GM19452 (cell line): ENCODE measurements around the gene RNASEH2A.
A peak's percentile ranks its signal among the peaks of the same experiment; 100 is the strongest.

Source experiments
- ATAC-seq: cut with Tn5 transposase; IDR thresholded peaks from one replicate; pipeline ENCODE4 v1.9.1; 2021; ENCODE audit not compliant: unreplicated experiment

RNASEH2A gene

DNA sequence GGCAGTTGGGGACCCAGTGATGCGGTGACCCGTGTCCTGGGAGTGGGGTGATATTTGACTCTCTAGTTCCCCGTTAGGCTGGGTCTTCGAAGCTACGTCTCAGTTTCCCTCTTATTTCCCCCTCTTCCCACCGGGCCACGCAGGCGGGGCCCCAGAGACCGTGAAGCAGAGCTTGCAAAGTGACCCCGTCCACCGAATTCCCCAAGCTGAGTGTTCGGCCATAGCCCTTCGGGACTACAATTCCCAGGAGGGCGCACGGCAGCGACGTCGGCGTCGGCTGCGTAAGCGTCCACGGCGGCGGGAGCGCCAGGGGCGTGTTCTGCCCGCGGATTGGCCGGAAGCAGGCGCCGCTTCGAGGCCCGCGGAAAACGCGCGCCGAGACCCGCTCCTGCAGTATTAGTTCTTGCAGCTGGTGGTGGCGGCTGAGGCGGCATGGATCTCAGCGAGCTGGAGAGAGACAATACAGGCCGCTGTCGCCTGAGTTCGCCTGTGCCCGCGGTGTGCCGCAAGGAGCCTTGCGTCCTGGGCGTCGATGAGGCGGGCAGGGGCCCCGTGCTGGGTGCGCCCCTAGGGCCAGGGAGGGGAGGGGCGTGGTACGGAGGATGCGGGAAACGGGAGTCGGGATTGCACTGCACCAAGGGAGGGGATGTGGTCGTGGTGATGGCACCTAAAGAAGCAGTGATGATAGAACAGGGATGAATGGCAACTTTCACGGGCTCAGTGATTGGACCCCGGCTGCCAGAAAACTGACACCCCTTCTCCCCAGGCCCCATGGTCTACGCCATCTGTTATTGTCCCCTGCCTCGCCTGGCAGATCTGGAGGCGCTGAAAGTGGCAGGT is at the start of gene RNASEH2A:
Gene RNASEH2A (plus strand): TSS at position 343 of the 840 bp plus-strand sequence. CDS start 90 bp downstream, at position 433.
- ATAC-seq, result peak; percentile 83

DNA sequence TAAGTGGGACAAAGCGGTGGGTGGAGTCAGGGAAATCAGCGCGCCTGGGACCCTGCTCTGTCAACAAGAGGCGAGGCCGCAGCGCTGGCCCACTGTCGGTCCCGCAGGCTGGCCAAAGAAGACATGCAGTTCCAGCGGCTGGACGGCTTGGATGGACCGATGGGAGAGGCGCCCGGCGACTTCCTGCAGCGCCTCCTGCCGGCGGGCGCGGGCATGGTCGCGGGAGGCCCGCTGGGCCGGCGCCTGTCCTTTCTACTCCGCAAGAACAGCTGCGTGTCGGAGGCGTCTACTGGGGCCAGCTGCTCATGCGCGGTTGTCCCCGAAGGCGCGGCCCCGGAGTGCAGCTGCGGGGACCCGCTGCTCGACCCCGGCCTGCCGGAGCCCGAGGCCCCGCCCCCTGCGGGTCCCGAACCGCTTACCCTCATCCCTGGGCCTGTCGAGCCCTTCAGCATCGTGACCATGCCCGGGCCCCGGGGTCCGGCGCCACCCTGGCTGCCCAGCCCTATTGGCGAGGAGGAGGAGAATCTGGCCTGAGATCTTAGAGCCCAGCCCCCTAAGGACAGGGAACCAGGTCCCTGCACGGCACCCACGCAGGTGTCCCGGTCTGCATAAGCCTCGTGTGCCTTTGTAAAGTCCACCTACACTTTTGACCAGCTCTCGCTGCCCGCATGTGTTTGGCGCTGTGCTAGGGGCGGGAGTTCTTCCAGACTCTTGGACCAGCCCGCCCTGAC is 48.7 kb upstream of the RNASEH2A start:
- no peak for ATAC-seq

DNA sequence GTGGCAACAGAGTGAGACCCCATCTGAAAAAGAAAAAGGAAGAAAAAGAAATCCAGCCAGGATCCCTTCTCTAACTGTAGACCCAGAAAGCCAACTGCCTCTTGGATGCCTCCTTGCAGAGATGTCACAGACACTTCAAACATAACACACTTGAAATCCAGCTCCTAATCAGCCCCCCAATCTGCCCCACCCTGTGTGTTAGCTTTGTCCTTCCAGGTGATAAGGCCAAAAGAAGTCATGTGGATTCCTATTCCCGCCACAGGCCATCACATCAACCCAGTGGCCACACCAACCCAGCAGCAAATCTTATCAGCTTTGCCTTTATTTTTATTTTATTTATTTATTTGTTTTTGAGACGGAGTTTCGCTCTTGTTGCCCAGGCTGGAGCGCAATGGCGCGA is 46.7 kb upstream of the RNASEH2A start:
- no peak for ATAC-seq

DNA sequence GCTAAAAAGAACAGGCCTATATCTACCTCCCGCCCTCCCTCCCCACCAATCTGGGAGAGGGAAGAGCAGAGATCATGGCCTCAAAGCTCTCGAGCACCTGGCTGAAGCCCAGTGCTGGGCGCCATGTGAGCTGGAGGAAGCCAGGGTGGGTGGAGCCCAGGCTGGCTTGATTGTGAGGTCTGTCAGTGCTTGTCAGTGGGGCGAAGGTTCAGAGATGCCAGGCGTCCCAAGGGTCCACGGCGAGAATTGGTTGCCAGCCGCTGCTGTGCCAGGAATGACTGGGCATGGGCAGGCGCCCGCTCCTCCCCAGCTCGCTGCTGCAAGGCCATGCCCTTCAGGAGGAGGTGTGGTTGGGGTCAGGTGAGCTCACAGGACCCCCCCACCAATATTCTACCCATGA is 43.3 kb upstream of the RNASEH2A start:
- no peak for ATAC-seq

DNA sequence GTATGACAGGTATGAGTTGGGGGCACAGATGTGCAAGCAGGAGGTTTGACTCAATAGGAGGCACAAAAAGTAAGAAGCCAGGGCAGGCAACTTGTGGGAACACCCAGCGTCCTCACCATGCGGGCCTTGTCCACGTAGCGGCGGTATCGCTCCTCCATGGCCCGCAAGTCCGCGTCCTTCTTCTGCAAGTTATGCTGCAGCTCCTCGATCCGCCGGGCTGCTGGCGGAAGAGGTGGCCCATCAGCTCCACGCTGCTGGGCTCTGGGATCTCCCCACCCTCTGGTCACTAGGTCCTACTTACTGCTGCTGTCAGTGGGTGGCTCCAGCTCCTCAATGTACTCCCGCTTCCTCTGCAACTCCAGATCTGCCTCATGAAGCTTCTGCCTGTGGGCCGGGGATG is 41.7 kb upstream of the RNASEH2A start:
- ATAC-seq, result no peak

DNA sequence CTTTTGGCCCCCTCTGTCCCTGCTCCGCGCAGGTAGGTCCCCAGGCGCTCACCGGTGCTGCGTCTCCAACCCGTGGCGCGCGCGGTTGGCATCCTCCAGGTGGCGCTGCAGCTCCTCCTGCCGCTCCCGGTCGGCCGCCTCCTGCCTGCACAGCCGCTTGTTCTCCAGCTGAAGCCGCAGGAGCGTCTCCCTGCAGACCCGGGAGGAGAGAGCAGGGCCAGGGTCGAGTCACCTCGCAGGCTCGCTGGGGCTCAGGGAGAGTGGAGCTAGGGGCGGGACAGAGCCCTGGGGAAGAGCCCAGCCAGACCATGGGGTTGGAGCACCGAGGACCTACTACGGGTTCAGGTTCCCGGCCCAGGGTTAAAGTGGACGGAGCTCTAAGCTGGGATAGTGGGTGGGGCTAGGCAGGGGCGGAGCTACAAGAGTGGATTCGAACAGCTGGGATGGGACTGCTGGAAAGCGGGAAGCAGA is 40.3 kb upstream of the RNASEH2A start:
- ATAC-seq, result no peak

DNA sequence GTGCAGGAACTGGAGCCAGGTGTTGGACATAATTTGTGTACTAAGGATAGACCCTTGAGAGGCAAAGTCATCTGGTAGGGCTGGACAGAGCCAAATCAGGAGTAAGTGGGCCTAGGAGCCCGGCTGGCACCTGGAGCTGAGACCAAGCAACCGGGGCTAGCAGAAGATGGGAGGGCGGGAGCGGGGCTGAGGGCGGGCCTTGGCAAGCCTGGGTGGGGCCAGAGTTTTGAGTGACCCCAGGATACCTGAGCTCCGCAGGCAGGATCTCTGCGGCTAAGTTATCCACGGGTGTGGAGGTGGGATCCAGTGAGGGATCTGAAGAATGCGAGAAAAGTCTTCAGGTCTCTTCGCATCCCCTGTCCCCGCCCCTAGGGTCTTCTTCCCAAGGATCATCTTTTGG is 39.2 kb upstream of the RNASEH2A start:
- no peak for ATAC-seq

DNA sequence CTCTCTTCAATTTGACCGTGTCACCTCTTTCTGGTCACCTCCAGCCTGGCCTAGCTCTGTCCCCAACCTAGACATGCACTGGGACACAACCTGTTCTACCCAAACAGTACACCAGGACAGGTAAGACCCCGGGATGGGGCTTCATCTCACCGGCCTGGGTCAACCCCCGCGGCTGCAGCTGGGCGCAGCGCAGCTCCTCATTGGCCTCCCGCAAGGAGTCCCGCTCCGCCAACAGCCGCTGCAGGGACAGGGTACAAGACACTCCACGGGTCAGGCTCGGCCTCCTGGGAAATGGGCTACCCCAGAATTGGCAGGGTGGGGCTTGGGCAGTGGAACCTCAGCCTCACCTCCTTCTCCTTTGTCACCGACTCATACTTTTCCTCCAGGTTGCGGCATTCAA is 38.7 kb upstream of the RNASEH2A start:
- no peak for ATAC-seq

DNA sequence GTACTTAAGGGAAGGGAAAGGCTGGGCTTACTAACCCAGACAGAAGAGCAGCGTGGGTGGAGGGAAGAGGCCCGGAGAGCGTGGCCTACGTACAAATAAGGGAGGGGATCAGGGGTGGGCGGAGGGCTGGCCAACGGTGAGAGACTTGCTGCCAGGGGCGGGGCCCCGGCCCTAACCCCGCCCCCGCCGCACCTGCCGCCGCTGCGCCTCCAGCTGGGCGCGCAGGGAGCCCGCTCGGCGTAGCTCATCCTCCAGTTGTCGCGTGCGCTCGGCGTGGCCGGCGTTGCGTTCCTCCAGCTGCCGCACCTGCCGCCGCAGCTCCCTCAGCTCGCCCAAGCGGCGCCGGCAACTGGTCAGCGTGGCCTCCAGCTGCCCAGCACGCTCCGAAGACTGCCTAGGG is 36.7 kb upstream of the RNASEH2A start:
- ATAC-seq, result no peak

DNA sequence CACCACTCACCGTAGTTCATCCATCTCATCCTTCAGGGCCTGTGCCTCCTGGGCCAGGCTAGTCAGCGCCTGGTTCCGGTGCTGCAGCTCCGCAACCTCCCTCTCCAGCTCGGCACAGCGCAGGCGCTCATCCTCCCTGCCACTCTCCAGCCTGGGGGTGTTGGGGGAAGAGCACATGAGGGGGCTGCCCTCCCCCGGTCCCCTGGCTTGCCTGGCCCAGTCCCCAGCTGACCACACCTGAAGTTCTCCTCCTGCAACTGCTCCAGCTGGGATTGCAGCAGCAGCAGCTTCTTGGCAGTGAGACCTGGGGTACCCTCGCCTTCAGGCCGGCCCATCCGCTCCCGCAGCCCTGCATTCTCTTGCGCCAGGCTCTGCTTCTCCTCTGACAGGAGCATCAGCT is 35.5 kb upstream of the RNASEH2A start:
- no peak for ATAC-seq

DNA sequence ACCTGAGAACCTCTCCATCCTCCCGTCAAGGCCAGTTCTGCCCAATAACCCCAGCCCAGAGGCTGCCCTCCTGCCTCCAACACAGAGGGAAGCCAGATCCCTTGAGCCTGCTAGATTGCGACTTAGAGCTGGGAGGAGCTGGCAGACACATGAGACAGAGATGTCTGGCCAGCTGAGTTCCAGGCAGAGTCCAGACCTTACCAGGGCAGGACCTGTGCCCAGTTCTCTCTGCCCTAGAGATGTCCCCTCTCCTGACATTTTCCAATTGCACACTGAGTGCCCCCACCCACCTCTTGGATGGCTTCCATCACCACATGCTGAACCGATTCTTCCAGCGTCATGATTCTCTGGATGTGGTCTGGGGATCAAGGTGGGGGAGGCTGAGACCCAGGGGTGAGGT is 34.1 kb upstream of the RNASEH2A start:
- ATAC-seq, result no peak

DNA sequence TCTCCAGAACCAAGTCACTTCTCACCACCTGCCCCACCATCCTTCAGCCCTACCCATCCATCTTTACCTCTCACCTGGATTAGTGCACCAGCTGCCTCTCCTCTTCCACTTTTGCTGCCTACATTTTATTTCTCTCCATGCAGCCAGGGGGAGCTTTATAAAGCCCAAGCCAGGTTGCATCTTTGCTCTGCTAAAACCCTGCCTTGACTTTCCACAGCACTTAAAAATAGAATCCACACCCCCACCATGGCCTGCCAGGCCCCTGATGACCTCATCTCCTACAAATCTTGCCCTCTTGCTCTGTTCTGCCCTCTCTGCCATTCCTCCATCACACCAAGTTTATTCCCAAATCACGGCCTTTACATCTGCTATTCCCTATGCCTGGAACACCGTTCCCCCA is 32.8 kb upstream of the RNASEH2A start:
- ATAC-seq, result no peak

DNA sequence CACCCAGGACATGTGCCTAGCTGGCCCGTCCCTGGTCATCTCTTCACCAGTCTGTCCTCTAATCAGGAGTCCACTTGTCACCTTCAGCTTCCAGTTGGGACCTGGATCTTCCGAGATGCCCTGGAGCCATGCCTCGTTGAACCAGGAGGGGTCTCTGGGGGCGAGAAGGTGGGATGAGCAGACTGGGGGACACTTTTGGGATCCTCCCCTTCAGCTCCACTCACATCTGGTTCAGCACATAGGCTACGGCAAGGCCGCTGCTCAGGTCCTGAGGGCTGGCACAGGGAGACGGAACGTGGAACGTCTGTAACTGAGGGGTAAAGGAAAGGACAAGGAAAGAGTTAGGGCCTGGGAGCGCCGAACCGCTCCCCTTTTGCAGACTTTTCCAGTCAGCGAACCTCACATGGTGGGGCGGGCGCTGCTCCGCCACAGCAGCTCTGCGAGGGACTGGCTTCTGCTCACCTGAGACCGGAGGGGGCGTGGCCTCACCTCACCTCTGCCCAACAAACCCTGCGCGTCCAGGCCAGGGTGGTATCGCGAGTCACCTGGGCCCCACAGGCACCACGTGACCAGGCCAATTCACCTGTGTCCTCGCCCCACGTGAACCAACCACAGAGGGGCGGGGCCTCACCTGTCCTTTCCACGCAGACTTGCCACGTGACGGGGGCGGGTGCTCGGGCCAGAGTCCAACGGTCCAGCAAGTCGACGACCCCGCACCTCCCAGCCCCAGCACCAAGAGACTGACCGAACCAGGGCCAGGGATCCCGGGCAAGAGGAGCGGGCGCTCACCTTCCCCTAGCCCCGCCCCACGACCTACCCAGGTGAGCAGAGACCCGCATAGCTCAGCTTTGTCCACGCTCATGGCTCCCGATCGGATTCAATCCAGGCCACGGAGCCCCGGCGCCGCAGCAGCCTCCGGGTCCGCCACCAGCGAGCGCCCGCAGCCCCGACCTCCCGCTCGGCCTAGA is 31.5 kb upstream of the RNASEH2A start, which contains the start of gene HOOK2:
Gene HOOK2 (minus strand): TSS at position 965 of the 968 bp plus-strand sequence. CDS start 103 bp downstream, at position 862.
- no peak for ATAC-seq

DNA sequence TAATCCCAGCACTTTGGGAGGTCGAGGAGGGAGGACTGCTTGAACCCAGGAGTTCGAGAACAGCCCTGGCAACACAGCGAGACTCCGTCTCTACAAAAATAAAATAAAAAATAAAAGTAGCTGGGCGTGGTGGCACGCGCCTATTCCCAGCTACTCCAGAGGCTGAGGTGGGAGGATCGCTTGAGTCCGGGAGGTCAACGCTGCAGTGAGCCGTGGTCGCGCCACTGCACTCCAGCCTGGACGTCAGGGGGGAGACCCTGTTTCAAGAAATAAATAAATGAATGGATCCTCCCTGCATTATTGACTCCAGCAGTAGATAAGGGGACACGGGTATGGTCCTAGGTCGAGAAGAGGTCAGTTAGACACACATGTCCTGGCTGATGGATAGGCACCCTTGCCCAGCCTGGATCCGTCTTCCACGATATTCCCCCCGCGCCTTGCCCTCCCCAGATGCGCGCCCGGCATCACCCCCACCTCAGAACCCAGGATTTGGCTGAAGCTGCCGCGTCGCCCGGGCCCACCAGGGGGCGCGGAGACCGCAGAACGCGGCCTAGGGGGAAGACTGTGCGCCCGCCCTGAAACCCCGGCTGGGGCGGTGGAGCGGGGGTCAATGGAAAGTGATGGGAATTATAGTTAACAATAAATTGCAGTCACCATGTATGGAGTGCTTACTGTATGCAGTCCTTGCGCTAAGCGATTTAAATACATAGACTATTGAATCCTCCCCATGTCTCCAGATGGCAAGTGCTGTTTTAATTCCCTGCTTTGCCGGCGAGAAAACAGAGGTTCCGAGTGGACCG is 29.0 kb upstream of the RNASEH2A start:
- no peak for ATAC-seq

DNA sequence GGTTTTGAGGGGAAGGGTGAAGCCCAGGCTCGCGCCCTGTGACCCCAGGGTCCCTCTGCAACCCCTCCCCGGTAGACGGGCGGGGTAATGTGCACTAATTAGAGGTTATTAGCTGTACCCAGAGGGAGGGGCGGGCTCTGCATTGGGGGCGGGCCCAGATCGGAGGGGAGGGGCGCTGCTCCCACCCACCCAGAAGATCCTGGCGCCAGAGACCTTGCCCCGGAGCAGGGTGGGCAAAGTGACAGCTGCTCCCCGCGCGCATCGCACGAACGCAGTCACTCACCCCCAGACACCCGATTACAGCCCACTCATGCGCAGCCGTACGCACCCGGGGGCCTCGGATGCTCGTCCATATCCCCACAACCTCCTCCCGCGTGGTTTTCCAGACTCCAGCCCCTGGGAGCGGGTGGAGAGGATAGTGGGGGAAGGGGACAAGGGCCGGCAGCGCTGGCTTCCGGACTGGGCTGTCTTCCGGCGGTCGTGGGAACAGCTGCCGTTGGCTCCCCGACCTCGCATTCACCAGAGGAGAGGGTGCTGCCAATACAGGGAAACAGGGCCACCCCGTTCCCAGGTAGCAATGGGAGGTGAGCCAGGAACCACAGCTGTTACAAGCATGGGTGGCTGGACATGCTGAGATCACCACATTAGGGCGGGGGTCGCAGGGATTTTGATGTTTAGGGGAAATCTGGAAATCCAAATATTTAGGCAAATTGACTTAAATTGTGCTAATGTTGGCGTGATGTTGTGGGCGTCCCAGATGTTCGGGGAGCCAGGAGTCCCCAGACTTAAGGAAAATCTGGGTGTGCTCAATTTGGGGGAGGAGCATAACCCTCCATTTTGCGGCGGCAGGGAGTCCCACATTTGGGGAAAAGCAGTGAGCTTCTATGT is 28.1 kb upstream of the RNASEH2A start:
- no peak for ATAC-seq

DNA sequence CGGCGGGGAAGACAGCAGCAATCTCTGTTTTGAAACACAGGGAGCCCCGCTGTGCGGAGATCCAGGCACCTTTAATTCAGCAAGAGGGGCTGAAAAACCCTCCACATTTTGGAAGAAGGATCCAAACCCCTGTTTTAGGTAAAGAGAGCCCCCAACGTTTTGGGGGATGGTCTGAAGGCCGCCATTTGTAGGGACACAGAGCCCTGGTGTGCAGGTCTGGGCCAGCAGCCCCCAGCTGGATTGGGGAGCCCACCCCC is 27.6 kb upstream of the RNASEH2A start:
- ATAC-seq, result no peak

DNA sequence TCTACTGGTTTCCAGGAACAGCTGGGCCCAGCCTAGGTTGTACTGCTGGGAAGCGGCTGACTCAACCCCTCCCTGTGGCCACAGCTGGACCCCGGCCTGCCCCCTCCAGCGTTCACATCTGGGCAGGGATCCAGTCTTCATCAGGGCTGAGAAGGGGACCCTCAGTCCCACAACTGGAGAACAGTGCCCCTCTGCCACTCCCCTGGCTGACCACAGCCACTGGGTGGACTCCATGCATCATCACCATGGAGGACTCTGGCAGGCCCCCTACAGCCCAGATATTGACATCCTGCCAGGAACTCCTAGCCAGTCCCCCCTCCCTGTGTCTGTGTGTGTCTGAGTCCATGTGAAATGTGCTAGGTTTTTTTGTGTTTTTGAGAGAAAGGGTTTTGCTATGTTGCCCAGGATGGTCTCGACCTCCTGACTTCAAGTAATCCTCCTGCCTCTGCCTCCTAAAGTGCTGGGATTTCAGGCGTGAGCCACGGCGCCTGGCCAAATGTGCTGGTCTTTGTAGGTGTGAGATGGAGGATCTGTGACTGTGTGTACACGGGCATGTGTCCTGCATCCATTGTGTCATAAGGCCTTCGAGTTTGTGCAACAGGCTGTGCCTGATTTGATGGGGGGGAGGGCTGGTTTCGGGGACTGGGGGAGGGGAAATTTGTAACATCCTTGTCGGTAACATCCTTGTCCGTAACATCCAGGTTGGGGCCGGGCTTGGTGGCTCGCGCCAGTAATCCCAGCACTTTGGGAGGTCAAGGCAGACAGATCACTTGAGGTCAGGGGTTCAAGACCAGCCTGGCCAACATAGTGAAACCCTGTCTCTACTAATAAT is 27.0 kb upstream of the RNASEH2A start:
- ATAC-seq, result no peak

DNA sequence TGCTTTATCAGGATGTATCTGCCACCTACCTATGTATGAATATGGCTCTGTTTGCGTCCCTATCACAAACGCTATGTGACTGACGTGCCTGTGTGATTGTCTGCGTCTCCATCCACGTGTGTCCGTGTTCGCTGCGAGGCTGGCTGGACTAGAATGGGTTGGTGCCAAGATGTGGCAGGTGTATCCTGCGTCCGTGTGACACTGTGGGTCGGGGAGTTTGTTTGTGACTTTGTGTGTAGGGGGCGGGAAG is 24.3 kb upstream of the RNASEH2A start:
- peak; percentile 12 for ATAC-seq
